ENCODE results near the gene SMIM29.

DNA sequence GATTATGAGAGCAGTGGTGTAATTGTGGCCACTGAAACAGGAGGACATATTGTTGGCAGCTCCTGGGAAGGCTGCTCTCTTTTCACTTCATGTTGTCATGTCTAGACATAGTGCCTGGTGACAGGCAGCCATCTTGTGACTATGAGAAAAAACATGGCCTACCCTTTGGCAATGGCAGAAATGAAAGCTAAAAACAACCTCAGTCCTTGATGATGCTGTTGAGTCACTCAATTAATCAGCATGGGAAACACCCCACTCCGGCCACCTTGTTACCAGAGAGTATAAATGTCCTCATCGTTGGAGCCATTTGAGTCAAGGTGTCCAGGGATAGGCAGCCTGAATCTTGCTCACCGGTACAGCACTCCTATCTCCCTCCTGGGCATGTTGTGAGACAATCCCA is 43.3 kb downstream of the SMIM29 start:
- TF ChIP-seq CTCF (IDR thresholded peaks at IDR 0.05) (no peak), POLR2A (IDR thresholded peaks at IDR 0.05) (no peak)

All from esophagus squamous epithelium (tissue), 4 donors.